ENCODE results near the gene ARV1. TPM values are rescaled to one million over a fixed set of nuclear protein-coding genes. Genes with fewer than 3 reads are reported as not detected.

ARV1 gene
- total and polyA plus RNA-seq, 10 of the 15 experiments (the other 5 are each of a cell fraction or from before 2014, with no cell fraction given), result 23.2 to 55.1 (median 35.6) TPM

DNA sequence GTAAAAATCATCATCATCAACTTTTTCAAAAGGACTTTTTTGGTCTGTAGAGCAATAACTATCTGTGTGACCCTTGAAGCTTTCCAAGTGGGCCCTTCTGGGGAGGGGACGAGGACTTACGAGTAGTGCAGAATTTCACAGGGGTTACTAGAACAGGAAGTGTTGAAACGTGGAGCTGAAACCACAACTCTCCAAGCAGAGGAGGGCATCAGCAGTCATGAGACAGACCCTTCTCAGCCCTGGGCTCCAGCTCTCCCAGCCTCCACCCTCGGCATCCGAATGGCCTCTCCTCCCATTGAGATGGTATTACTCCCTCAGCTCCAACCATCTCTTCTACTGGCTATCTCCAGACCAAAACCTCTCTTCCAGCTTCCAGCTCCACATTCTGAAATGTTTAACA lies 57.5 kb downstream of the ARV1 start:
- DNase-seq (ENCODE audit: low read depth, low spot score) (no peak), ATAC-seq (no peak), FAIRE-seq (no peak)
- Histone ChIP-seq H3K27ac (ENCODE audit: control insufficient read depth, insufficient read depth) (no peak overlapping the region), H3K4me1 (ENCODE audit: control insufficient read depth, insufficient read depth, low read length) (no peaks in the 10 kb centered on the region), H3K9ac (ENCODE audit: control insufficient read depth, insufficient read depth, low read length) (no peak overlapping the region), H3K79me2 (ENCODE audit: control insufficient read depth, insufficient read depth, low read length) (no peaks in the 10 kb centered on the region), H3K4me3 (no peak overlapping the region), H3K27me3 (replicated peaks in 1 of 2; ENCODE audit: control insufficient read depth in 2 of 2, insufficient read depth in 2 of 2, low read length in 1 of 2) (peaks cover 0 to 4% of the 10 kb centered on the region in 2 experiments; a peak in 1 of 4 replicates), H3K9me3 (replicated peaks; ENCODE audit: control insufficient read depth, insufficient read depth, low read length) (no peaks in the 10 kb centered on the region), H3K36me3 (ENCODE audit: control insufficient read depth in 2 of 2, insufficient read depth in 2 of 2, low read length in 1 of 2) (no peaks in the 10 kb centered on the region), H3K4me2 (ENCODE audit: control insufficient read depth, insufficient read depth) (no peak overlapping the region), H4K20me1 (ENCODE audit: control insufficient read depth, insufficient read depth) (no peaks in the 10 kb centered on the region), H2AFZ (ENCODE audit: control insufficient read depth, low read depth, low read length) (no peak overlapping the region)
- ChIA-PET POLR2A (no interaction called here), RAD21 (ENCODE audit: unreplicated experiment) (no interaction called here), SMC1A (ENCODE audit: uncharacterized antibody, unreplicated experiment) (interaction anchor here (1.0 to 1.3 kb wide), 2 partner anchors 40 to 55 kb away, joined by 3 read pairs; no protein-coding TSS in a partner anchor), CTCF (no interaction called here)
- TF ChIP-seq, protein P1, sequence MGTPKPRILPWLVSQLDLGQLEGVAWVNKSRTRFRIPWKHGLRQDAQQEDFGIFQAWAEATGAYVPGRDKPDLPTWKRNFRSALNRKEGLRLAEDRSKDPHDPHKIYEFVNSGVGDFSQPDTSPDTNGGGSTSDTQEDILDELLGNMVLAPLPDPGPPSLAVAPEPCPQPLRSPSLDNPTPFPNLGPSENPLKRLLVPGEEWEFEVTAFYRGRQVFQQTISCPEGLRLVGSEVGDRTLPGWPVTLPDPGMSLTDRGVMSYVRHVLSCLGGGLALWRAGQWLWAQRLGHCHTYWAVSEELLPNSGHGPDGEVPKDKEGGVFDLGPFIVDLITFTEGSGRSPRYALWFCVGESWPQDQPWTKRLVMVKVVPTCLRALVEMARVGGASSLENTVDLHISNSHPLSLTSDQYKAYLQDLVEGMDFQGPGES (IDR thresholded peaks at IDR 0.05), result no peak
- TF ChIP-seq CREM (IDR thresholded peaks at IDR 0.05; ENCODE audit: low read depth) (no peak), NFYA (IDR thresholded peaks at IDR 0.05; ENCODE audit: borderline replicate concordance, low read depth, low read length) (no peak), CHD1 (IDR thresholded peaks at IDR 0.05; ENCODE audit: low read depth, low read length) (no peak), BRCA1 (IDR thresholded peaks at IDR 0.05; ENCODE audit: low read depth, low read length) (no peak), KDM1A (IDR thresholded peaks at IDR 0.05; ENCODE audit: borderline replicate concordance) (no peak)
- no TSS peak for BruUV-seq (replicated peaks)
- in situ Hi-C loops (cut with MboI), result no loop called here
- 46% methylated on average over 5 of the region's 5 CpGs for WGBS (ENCODE audit: insufficient coverage, insufficient replicate concordance, low lambda C conversion rate, missing lambda C conversion rate)
- intact Hi-C loops (cut with micrococcal nuclease; ENCODE audit: unreplicated experiment), result no loop called here
